ENCODE results near the gene WDR37. TPM values are rescaled to one million over a fixed set of nuclear protein-coding genes. Genes with fewer than 3 reads are reported as not detected.
"Not testable (repeated sequence)": the region's sequence is repeated elsewhere in the genome, so short reads cannot be mapped to it uniquely, and the experiment has no call there.

Gene WDR37
- total RNA-seq (8.7 TPM), polyA plus RNA-seq (ENCODE audit: insufficient read depth in 1 of 8, insufficient read length in 8 of 8, low replicate concordance in 1 of 8) (10 to 100 TPM in 6 of 8 donors, 1 to 10 TPM in 2; 9.4 to 12.5 (median 10.8) TPM)
- long read RNA-seq, donor 1: 0 reads
- long read RNA-seq, donor 2, full-length matches to known transcripts: 1 of 1 reads
- long read RNA-seq, donor 2, partial matches to known transcripts: 0 of 1 reads
- long read RNA-seq, donor 2, other reads (novel, unspliced or antisense): 0 of 1 reads
- long read RNA-seq, donor 3, full-length matches to known transcripts: 1 of 1 reads
- long read RNA-seq, donor 3, partial matches to known transcripts: 0 of 1 reads
- long read RNA-seq, donor 3, other reads (novel, unspliced or antisense): 0 of 1 reads
- long read RNA-seq, donor 4, full-length matches to known transcripts: 1 of 1 reads
- long read RNA-seq, donor 4, partial matches to known transcripts: 0 of 1 reads
- long read RNA-seq, donor 4, other reads (novel, unspliced or antisense): 0 of 1 reads
- long read RNA-seq, donor 5, full-length matches to known transcripts: 1 of 1 reads
- long read RNA-seq, donor 5, partial matches to known transcripts: 0 of 1 reads
- long read RNA-seq, donor 5, other reads (novel, unspliced or antisense): 0 of 1 reads
- long read RNA-seq, donor 6: 0 reads
- long read RNA-seq, donor 7, full-length matches to known transcripts: 1 of 1 reads
- long read RNA-seq, donor 7, partial matches to known transcripts: 0 of 1 reads
- long read RNA-seq, donor 7, other reads (novel, unspliced or antisense): 0 of 1 reads
- long read RNA-seq, donor 8: 0 reads
- long read RNA-seq, donor 9: 0 reads
- long read RNA-seq, donor 10: 0 reads
- long read RNA-seq, donor 11, full-length matches to known transcripts: 1 of 20 reads
- long read RNA-seq, donor 11, partial matches to known transcripts: 5 of 20 reads
- long read RNA-seq, donor 11, other reads (novel, unspliced or antisense): 14 of 20 reads

DNA sequence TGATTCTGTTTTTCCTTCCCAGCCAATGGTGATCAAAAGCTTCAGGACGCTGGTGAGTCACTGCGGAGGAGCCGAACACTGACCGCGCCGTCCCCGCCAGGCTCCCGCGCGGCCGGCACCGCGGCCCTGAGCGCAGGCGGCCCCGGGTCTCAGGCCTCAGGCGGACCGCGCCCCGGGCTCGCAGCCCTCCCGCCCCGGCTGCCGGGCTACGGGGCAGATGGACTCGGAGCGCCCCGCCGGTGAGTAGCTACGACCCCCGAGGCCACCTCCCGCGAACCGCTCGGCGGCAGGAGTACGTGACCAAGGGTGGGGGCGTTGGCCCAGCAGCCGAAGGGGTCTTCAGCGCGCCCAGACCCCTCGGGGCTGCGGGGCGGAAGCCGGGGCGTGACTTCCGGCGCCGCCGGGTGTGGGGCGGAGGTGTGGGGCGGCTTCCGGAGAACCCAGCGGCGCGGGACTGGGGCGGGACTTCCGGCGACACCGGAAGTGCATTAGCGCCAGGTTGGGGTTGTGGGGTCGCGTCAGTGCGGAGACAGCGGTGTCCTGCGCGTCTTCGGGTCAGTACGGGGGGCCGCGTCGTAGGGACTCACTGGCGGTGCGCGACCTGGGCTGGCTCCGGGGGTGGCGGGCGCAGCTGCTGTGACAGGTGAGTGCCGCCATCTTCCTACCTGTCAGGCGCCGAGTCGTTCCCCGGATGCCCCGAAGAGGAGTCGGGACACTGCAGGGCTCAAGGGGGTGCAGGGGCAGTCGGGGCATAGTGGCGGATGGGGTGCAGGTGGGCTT, at the start of gene WDR37:
TSS of gene WDR37 (plus strand) at position 60 of the 780 bp plus-strand sequence. CDS start 15,771 bp downstream, outside the sequence.
- Histone ChIP-seq H3K4me1 (ENCODE audit: control insufficient read depth, insufficient read depth, low read length) (peaks cover 15% of the 10 kb centered on the region), H3K9me3 (replicated peaks; ENCODE audit: control insufficient read depth, low read depth, low read length) (no peaks in the 10 kb centered on the region), H3K36me3 (ENCODE audit: control insufficient read depth, insufficient read depth, low read length) (peaks cover 22% of the 10 kb centered on the region), H3K27ac (ENCODE audit: low read length) (peak within 1 kb of the TSS; percentile 96), H3K27me3 (ENCODE audit: control insufficient read depth, insufficient read depth, low read length) (no peaks in the 10 kb centered on the region), H3K4me3 (ENCODE audit: low read length) (peak within 1 kb of the TSS; percentile 98)
- peak; percentile 92 for DNase-seq
- under 1% methylated on average over 86 of the region's 87 CpGs for WGBS (ENCODE audit: insufficient coverage)

DNA sequence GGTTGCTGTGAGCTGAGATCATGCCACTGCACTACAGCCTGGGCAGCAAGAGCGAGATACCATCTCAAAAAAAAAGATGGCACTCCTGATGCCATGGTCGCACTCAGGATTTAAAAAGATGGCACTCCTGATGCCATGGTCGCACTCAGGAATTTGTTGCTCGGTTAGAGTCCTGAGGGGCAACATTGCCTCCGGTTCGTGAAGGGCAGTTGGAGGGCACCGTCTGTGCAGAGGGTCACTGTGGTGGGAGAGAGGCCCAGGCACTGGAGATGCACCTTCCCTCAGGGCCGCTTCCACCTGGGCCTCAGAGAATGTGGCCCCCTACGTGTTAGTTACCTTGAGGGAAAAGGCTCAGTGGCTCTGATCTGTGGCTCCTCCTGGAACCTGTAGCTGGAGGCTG, 49.6 kb upstream of the WDR37 start:
- Histone ChIP-seq H3K27me3 (ENCODE audit: control insufficient read depth, insufficient read depth, low read length) (no peaks in the 10 kb centered on the region), H3K4me1 (ENCODE audit: control insufficient read depth, insufficient read depth, low read length) (no peaks in the 10 kb centered on the region), H3K36me3 (ENCODE audit: control insufficient read depth, insufficient read depth, low read length) (peaks cover 85% of the 10 kb centered on the region), H3K27ac (ENCODE audit: low read length) (no peak overlapping the region), H3K4me3 (ENCODE audit: low read length) (no peak overlapping the region), H3K9me3 (replicated peaks; ENCODE audit: control insufficient read depth, low read depth, low read length) (peaks cover 19% of the 10 kb centered on the region)
- DNase-seq: no peak
- 97% methylated on average over 8 of the region's 9 CpGs for WGBS (ENCODE audit: insufficient coverage)

- peaks cover 13% of the 10 kb centered on the region for H3K9me3 ChIP-seq (replicated peaks; ENCODE audit: control insufficient read depth, low read depth, low read length)
- WGBS (ENCODE audit: insufficient coverage): 91% methylated on average over 5 of the region's 10 CpGs
- H3K36me3 ChIP-seq (ENCODE audit: control insufficient read depth, insufficient read depth, low read length): peaks cover 88% of the 10 kb centered on the region
- H3K4me1 ChIP-seq (ENCODE audit: control insufficient read depth, insufficient read depth, low read length): no peaks in the 10 kb centered on the region
- no peaks in the 10 kb centered on the region for H3K27me3 ChIP-seq (ENCODE audit: control insufficient read depth, insufficient read depth, low read length)
- no peak overlapping the region for H3K27ac ChIP-seq (ENCODE audit: low read length)
- no peak for DNase-seq
- no peak overlapping the region for H3K4me3 ChIP-seq (ENCODE audit: low read length)
Observed at GRCh38 chr10:1007583-1007982, 48.6 kb upstream of the WDR37 start.

- no peaks in the 10 kb centered on the region for H3K4me1 ChIP-seq (ENCODE audit: control insufficient read depth, insufficient read depth, low read length)
- peaks cover 86% of the 10 kb centered on the region for H3K36me3 ChIP-seq (ENCODE audit: control insufficient read depth, insufficient read depth, low read length)
- H3K4me3 ChIP-seq (ENCODE audit: low read length): no peak overlapping the region
- no peaks in the 10 kb centered on the region for H3K27me3 ChIP-seq (ENCODE audit: control insufficient read depth, insufficient read depth, low read length)
- 100% methylated on average over 4 of the region's 9 CpGs for WGBS (ENCODE audit: insufficient coverage)
- H3K27ac ChIP-seq (ENCODE audit: low read length): no peak overlapping the region
- peaks cover under 1% of the 10 kb centered on the region for H3K9me3 ChIP-seq (replicated peaks; ENCODE audit: control insufficient read depth, low read depth, low read length)
- no peak for DNase-seq
Observed at GRCh38 chr10:1009071-1009494, 47.1 kb upstream of the WDR37 start.

DNA sequence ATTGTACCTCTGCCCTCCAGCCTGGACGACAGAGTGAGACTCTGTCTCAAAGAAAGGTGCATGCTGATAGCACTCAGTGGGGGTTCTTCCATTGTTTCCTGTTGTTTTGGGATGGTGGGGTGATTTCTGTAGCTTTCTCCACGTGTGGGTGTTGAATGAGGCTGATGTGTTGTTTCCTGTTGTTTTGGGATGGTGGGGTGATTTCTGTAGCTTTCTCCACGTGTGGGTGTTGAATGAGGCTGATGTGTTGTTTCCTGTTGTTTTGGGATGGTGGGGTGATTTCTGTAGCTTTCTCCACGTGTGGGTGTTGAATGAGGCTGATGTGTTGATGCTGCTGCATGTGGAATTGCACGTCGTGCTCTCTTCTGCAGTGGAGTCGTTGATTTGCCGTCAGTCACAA, 46.2 kb upstream of the WDR37 start:
- H3K36me3 ChIP-seq (ENCODE audit: control insufficient read depth, insufficient read depth, low read length): peaks cover 82% of the 10 kb centered on the region
- 71% methylated on average over 4 of the region's 8 CpGs for WGBS (ENCODE audit: insufficient coverage)
- not testable (repeated sequence) for H3K9me3 ChIP-seq (replicated peaks; ENCODE audit: control insufficient read depth, low read depth, low read length); H3K27me3 ChIP-seq (ENCODE audit: control insufficient read depth, insufficient read depth, low read length); H3K4me1 ChIP-seq (ENCODE audit: control insufficient read depth, insufficient read depth, low read length); H3K27ac ChIP-seq (ENCODE audit: low read length); H3K4me3 ChIP-seq (ENCODE audit: low read length); DNase-seq

DNA sequence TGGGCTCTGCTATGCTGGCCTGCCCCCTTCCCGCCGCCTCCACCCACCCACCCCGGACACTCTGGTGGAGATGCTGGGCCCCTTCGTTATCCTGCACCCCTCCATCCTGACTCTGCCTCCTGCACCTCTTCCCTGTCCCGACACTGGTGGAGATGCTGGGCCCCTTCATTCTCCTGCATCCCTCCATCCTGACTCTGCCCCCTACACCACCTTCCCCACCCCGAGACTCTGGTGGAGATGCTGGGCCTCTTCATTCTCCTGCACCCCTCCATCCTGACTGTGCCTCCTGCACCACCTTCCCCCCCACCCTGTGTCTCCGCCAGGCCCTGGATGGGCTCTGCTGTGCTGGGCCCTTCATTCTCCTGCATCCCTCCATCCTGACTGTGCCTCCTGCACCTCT, 45.5 kb upstream of the WDR37 start:
- H3K36me3 ChIP-seq (ENCODE audit: control insufficient read depth, insufficient read depth, low read length): peaks cover 79% of the 10 kb centered on the region
- WGBS (ENCODE audit: insufficient coverage): 98% methylated on average over 7 of the region's 7 CpGs
- H3K4me3 ChIP-seq (ENCODE audit: low read length): no peak overlapping the region
- no peaks in the 10 kb centered on the region for H3K27me3 ChIP-seq (ENCODE audit: control insufficient read depth, insufficient read depth, low read length)
- no peak overlapping the region for H3K27ac ChIP-seq (ENCODE audit: low read length)
- H3K9me3 ChIP-seq (replicated peaks; ENCODE audit: control insufficient read depth, low read depth, low read length): no peaks in the 10 kb centered on the region
- no peaks in the 10 kb centered on the region for H3K4me1 ChIP-seq (ENCODE audit: control insufficient read depth, insufficient read depth, low read length)
- DNase-seq: no peak

GRCh38 chr10:1011696-1012095, 44.5 kb upstream of the WDR37 start:
- no peak for DNase-seq
- peaks cover 78% of the 10 kb centered on the region for H3K36me3 ChIP-seq (ENCODE audit: control insufficient read depth, insufficient read depth, low read length)
- H3K27me3 ChIP-seq (ENCODE audit: control insufficient read depth, insufficient read depth, low read length): no peaks in the 10 kb centered on the region
- H3K4me1 ChIP-seq (ENCODE audit: control insufficient read depth, insufficient read depth, low read length): no peaks in the 10 kb centered on the region
- H3K9me3 ChIP-seq (replicated peaks; ENCODE audit: control insufficient read depth, low read depth, low read length): no peaks in the 10 kb centered on the region
- no peak overlapping the region for H3K4me3 ChIP-seq (ENCODE audit: low read length)
- WGBS (ENCODE audit: insufficient coverage): 95% methylated on average over 11 of the region's 16 CpGs
- H3K27ac ChIP-seq (ENCODE audit: low read length): no peak overlapping the region

- Histone ChIP-seq H3K27me3 (ENCODE audit: control insufficient read depth, insufficient read depth, low read length) (no peaks in the 10 kb centered on the region), H3K27ac (ENCODE audit: low read length) (no peak overlapping the region), H3K4me1 (ENCODE audit: control insufficient read depth, insufficient read depth, low read length) (no peaks in the 10 kb centered on the region), H3K9me3 (replicated peaks; ENCODE audit: control insufficient read depth, low read depth, low read length) (no peaks in the 10 kb centered on the region), H3K36me3 (ENCODE audit: control insufficient read depth, insufficient read depth, low read length) (peaks cover 65% of the 10 kb centered on the region), H3K4me3 (ENCODE audit: low read length) (no peak overlapping the region)
- 88% methylated on average over 10 of the region's 11 CpGs for WGBS (ENCODE audit: insufficient coverage)
- DNase-seq: no peak
Observed at GRCh38 chr10:1015688-1016087, 40.5 kb upstream of the WDR37 start.

GRCh38 chr10:1019362-1019761, 36.8 kb upstream of the WDR37 start:
- no peak for DNase-seq
- Histone ChIP-seq H3K27ac (ENCODE audit: low read length) (no peak overlapping the region), H3K4me3 (ENCODE audit: low read length) (no peak overlapping the region), H3K9me3 (replicated peaks; ENCODE audit: control insufficient read depth, low read depth, low read length) (no peaks in the 10 kb centered on the region), H3K36me3 (ENCODE audit: control insufficient read depth, insufficient read depth, low read length) (peaks cover 35% of the 10 kb centered on the region), H3K4me1 (ENCODE audit: control insufficient read depth, insufficient read depth, low read length) (no peaks in the 10 kb centered on the region), H3K27me3 (ENCODE audit: control insufficient read depth, insufficient read depth, low read length) (no peaks in the 10 kb centered on the region)
- 96% methylated on average over 8 of the region's 10 CpGs for WGBS (ENCODE audit: insufficient coverage)

Data from muscle of leg (tissue), 16 donors.